A549 (cell line): ENCODE data around the gene PLD5. TPM values are rescaled to one million over a fixed set of nuclear protein-coding genes. Genes with fewer than 3 reads are reported as not detected.
"Not testable (repeated sequence)": the region's sequence is repeated elsewhere in the genome, so short reads cannot be mapped to it uniquely, and the experiment has no call there.

Source experiments
- ATAC-seq, 2 experiments: fragments of 200-7000 bp in 1 of 2; fragments of >200 bp in 1 of 2; cut with Nextera tagmentation in 1 of 2; cut with Tn5 transposase in 1 of 2; 3 replicates each; pipeline versions ENCODE4 v1.8.0 to v1.9.1; 2018 to 2020; ENCODE audit warnings: mild to moderate bottlenecking in 1 of 2, moderate library complexity in 1 of 2
- CTCF ChIA-PET: fragments of 300-600 bp; sonication (Branson Sonifier 250); formaldehyde crosslinking; extraction: SDS; loops from one replicate; lab custom pipeline; 2021; ENCODE audit warnings: antibody characterized with exemption, inconsistent platforms; lab: Yijun Ruan, JAX
- POLR2A ChIA-PET: fragments of 350-600 bp; formaldehyde crosslinking; extraction: SDS; loops from one replicate; lab custom pipeline; 2021; ENCODE audit warnings: antibody characterized with exemption, inconsistent platforms; lab: Yijun Ruan, JAX
- DNase-seq, 2 experiments: peaks; one replicate each; pipeline versions ENCODE4 v3.0.0 to v3.0.0-alpha.2; 2011 to 2016; ENCODE audit warnings: low read depth in 1 of 2, low spot score in 1 of 2
- FAIRE-seq: peaks from 2 replicates; lab custom pipeline; 2011; peaks lifted over from hg19 to GRCh38; lab: Jason Lieb, UNC
- H3K27ac ChIP-seq, 2 experiments: fragments of >200 bp; sonication (Bioruptor Twin); formaldehyde crosslinking; 3 replicates each; pipeline ENCODE4 v1.5.1; 2016 to 2017
- H3K4me1 ChIP-seq: fragments of >200 bp; sonication (Bioruptor Twin); formaldehyde crosslinking; 3 replicates; pipeline ENCODE4 v1.6.1; 2016
- H3K4me2 ChIP-seq: fragments of >200 bp; sonication (Bioruptor Twin); formaldehyde crosslinking; 3 replicates; pipeline ENCODE4 v1.6.1; 2016
- H3K4me3 ChIP-seq: fragments of >200 bp; sonication (Bioruptor Twin); formaldehyde crosslinking; 3 replicates; pipeline ENCODE4 v1.5.1; 2016
- H3K9me3 ChIP-seq: fragments of >200 bp; sonication (Bioruptor Twin); formaldehyde crosslinking; 3 replicates; pipeline ENCODE4 v1.6.1; 2016
- BHLHE40 ChIP-seq: IDR thresholded peaks from 2 replicates; pipeline ENCODE4 v1.6.1; 2012; ENCODE audit warnings: low read depth, low read length, inconsistent platforms
- CBX2 ChIP-seq: fragments of 200-600 bp; sonication (generic); IDR thresholded peaks from 2 replicates; pipeline ENCODE4 v1.6.1; 2016; ENCODE audit warnings: low read depth, mild to moderate bottlenecking, borderline replicate concordance
- CBX8 ChIP-seq: fragments of 200-600 bp; sonication (generic); IDR thresholded peaks from 2 replicates; pipeline ENCODE4 v1.6.1; 2016
- CHD2 ChIP-seq: fragments of 150-350 bp; IDR thresholded peaks from 2 replicates; pipeline ENCODE4 v1.6.1; 2014; ENCODE audit warnings: low read length; ENCODE audit not compliant: partially characterized antibody
- EHMT2 ChIP-seq: fragments of 200-600 bp; sonication (generic); IDR thresholded peaks from 2 replicates; pipeline ENCODE4 v1.6.1; 2016; ENCODE audit warnings: antibody characterized with exemption, low read depth, mild to moderate bottlenecking, moderate library complexity
- HEYL ChIP-seq: fragments of 250-450 bp; sonication (Bioruptor Pico); IDR thresholded peaks from 2 replicates; pipeline ENCODE4 v1.8.0; 2021; ENCODE audit warnings: mild to moderate bottlenecking, moderate library complexity
- HOXB13 ChIP-seq: fragments of 250-450 bp; sonication (Bioruptor Pico); IDR thresholded peaks from 2 replicates; pipeline ENCODE4 v1.5.0; 2020; ENCODE audit warnings: low read depth, mild to moderate bottlenecking, moderate library complexity
- HOXB5 ChIP-seq: fragments of 250-450 bp; sonication (Bioruptor Pico); IDR thresholded peaks from 2 replicates; pipeline ENCODE4 v1.5.0; 2020; ENCODE audit warnings: mild to moderate bottlenecking, moderate library complexity
- MAFK ChIP-seq: fragments of 450-650 bp; IDR thresholded peaks from 2 replicates; pipeline ENCODE4 v1.6.1; 2014; ENCODE audit not compliant: partially characterized antibody
- MAZ ChIP-seq: fragments of 150-350 bp; IDR thresholded peaks from 2 replicates; pipeline ENCODE4 v1.6.1; 2014; ENCODE audit warnings: antibody characterized with exemption, low read depth, low read length, borderline replicate concordance
- POLR2A ChIP-seq: IDR thresholded peaks from 2 replicates; pipeline ENCODE4 v1.6.1; 2012; ENCODE audit warnings: mild to moderate bottlenecking, low read length
- RFX5 ChIP-seq: fragments of 450-650 bp; IDR thresholded peaks from 2 replicates; pipeline ENCODE4 v1.7.1; 2014; ENCODE audit warnings: antibody characterized with exemption, mild to moderate bottlenecking, moderate library complexity
- SMC3 ChIP-seq: fragments of >200 bp; sonication (Bioruptor Twin); formaldehyde crosslinking; IDR thresholded peaks from 3 replicates; pipeline ENCODE4 v1.6.1; 2018; ENCODE audit warnings: inconsistent platforms
- SREBF2 ChIP-seq: fragments of 450-650 bp; IDR thresholded peaks from 2 replicates; pipeline ENCODE4 v1.6.1; 2014; ENCODE audit warnings: mild to moderate bottlenecking, moderate library complexity
- ZFP36 ChIP-seq: fragments of 450-650 bp; IDR thresholded peaks from 2 replicates; pipeline ENCODE4 v1.6.1; 2014; ENCODE audit warnings: borderline replicate concordance; ENCODE audit not compliant: partially characterized antibody
- WGBS: methylation state at CpG from one replicate; pipeline ENCODE4 v1.1.6; 2017; ENCODE audit errors: missing lambda C conversion rate; 5-methylcytosine and 5-hydroxymethylcytosine counted together
- polyA plus RNA-seq, 4 experiments: library from polyadenylated mRNA; depleted of rRNA in 3 of 4; stranded (reverse); fragments of >200 nt; fragmentation: RNase III in 1 of 4; extraction: RNeasy Plus Mini Kit Qiagen cat#74134 plus additional on column Dnase treatment in 1 of 4; gene quantifications; 2 replicates in 3 of 4; 3 replicates in 1 of 4; pipeline ENCODE4 v1.2.3, GENCODE V29; 2011 to 2017
- TF ChIP-seq, protein P1 (sequence below): fragments of 150-350 bp; IDR thresholded peaks from 2 replicates; pipeline ENCODE4 v1.6.1; 2014; ENCODE audit warnings: low read depth, mild to moderate bottlenecking, low read length
- TF ChIP-seq, protein P2 (sequence below): fragments of >200 bp; sonication (Bioruptor Twin); formaldehyde crosslinking; IDR thresholded peaks from 2 replicates; pipeline ENCODE4 v1.6.1; 2016
- TF ChIP-seq, protein P3 (sequence below): fragments of 200-600 bp; sonication (generic); IDR thresholded peaks from 2 replicates; pipeline ENCODE4 v1.6.1; 2016; ENCODE audit warnings: antibody characterized with exemption, mild to moderate bottlenecking, moderate library complexity

PLD5 gene
- polyA plus RNA-seq, 2 of the 4 experiments (the other 2 are of a cell fraction): 1.5 to 1.7 TPM

DNA sequence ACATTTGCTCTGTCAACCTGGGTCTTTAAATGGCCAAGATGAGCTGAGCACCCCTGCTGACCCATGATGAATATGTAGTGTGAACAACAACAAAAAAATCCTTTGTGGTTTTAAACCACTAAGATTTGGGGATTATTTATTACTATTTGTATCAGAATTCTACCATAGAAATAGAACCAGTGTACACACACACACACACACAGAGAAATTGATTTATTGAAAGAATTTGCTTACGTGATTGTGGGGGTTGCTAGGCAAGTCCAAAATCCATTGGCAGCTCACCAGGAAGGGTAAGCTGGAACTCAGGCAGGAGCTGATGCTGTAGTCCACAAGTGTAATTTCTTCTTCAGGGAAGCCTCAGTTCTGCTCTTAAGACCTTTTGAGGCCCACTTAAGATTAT is 443.1 kb downstream of the PLD5 start:
- H3K4me1 ChIP-seq: no peaks in the 10 kb centered on the region
- 80% methylated on average over 1 of the region's 1 CpG for WGBS
- no peaks in the 10 kb centered on the region for H3K9me3 ChIP-seq
- no peak overlapping the region for H3K27ac ChIP-seq
- DNase-seq (no peak), ATAC-seq (no peak)
- POLR2A ChIA-PET: no interaction called here
- H3K4me3 ChIP-seq: no peak overlapping the region
- H3K4me2 ChIP-seq: no peak overlapping the region
- TF ChIP-seq EHMT2 (no peak), HOXB13 (CRISPR knock-in tag) (no peak)
- TF ChIP-seq, all 56 proteins: peak for 0
- CTCF ChIA-PET: no interaction called here
- FAIRE-seq: no peak

DNA sequence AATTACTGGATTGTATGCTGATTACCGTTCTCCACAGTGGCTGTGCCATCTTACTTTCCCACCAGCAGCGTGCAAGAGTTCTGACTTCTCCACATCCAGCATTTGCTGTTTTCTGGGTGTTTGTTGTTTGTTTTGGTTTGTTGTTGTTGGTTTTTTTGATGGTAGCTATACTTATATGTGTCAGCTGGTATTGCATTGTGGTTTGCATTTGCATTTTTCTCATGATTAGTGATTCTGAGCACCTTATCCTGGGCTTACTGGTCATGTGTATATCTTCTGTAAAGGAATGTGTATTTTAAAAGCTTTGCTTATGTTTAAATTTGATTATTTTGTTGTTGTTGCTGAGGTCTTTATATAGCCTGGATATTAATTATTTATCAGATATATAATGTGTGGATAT is 458.7 kb downstream of the PLD5 start:
- peak overlapping the region; percentile 23; the same call in 1 of the 3 replicates for H3K4me2 ChIP-seq
- no peak overlapping the region for H3K27ac ChIP-seq
- H3K9me3 ChIP-seq: no peaks in the 10 kb centered on the region
- no peaks in the 10 kb centered on the region for H3K4me1 ChIP-seq
- DNase-seq: no peak
- 84% methylated on average over 2 of the region's 2 CpGs for WGBS
- CTCF ChIA-PET: no interaction called here
- TF ChIP-seq HOXB5 (CRISPR knock-in tag): no peak
- no peak for TF ChIP-seq MAZ
- no peak for TF ChIP-seq CBX2
- TF ChIP-seq, all 56 proteins: peak for 0
- no peak overlapping the region for H3K4me3 ChIP-seq
- POLR2A ChIA-PET: no interaction called here
- ATAC-seq (no peak), FAIRE-seq (no peak)

DNA sequence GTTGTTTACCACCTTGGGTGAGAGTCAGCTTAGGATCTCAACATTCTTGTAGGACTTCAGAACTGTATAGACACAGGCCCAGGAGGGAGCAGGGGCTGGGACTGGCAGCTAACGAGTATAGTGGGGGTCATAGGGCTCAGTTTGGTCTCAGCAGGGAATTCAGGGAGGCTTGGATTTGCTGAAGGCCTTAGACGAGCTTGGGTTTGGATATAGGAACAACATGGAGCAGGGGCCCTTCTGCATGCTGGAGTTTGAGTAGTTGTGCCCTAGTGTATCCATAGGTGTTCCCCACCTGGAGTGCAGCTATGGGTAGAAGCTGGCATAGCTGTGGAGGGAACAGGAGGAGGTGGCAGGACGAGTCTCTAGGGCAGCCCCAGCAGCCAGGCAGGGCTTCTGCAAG is 462.2 kb downstream of the PLD5 start:
- H3K9me3 ChIP-seq: no peaks in the 10 kb centered on the region
- no peak overlapping the region for H3K27ac ChIP-seq
- FAIRE-seq: no peak
- H3K4me3 ChIP-seq: no peak overlapping the region
- no peak for DNase-seq
- H3K4me1 ChIP-seq: no peaks in the 10 kb centered on the region
- 42% methylated on average over 3 of the region's 3 CpGs for WGBS
- no peak; a peak in 1 of 6 replicates for ATAC-seq
- TF ChIP-seq, protein P1, sequence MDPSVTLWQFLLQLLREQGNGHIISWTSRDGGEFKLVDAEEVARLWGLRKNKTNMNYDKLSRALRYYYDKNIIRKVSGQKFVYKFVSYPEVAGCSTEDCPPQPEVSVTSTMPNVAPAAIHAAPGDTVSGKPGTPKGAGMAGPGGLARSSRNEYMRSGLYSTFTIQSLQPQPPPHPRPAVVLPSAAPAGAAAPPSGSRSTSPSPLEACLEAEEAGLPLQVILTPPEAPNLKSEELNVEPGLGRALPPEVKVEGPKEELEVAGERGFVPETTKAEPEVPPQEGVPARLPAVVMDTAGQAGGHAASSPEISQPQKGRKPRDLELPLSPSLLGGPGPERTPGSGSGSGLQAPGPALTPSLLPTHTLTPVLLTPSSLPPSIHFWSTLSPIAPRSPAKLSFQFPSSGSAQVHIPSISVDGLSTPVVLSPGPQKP: no peak
- no peak for TF ChIP-seq HEYL (CRISPR knock-in tag)
- CTCF ChIA-PET: no interaction called here
- POLR2A ChIA-PET: no interaction called here
- no peak overlapping the region for H3K4me2 ChIP-seq

DNA sequence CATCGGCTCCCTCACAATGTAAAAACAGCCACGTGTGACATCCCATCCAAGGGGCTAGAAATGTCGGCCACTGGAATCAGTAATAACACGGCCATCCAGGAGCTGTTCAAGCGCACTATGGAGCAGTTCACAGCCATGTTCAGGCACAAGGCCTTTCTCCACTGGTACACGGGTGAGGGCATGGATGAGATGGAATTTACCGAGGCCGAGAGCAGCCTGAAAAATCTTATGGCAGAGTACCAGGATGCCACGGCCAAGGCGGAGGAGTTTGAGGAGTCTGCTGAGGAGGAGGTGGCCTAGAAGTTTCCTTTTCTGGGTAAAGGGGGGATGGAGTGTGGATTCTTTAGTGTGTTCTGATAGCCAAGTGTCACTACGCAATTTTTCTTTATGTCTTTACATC is 464.5 kb downstream of the PLD5 start:
- CTCF ChIA-PET: no interaction called here

DNA sequence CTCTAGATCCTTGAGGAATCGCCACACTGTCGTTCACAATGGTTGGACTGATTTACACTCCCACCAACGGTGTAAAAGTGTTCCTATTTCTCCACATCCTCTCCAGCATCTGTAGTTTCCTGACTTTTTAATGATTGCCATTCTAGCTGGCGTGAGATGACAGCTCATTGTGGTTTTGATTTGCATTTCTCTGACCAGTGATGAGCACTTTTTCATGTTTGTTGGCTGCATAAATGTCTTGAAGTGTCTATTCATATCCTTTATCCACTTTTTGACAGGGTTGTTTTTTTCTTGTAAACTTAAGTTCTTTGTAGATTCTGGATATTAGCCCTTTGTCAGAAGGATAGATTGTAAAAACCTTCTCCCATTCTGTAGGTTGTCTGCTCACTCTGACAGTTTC is 465.9 kb downstream of the PLD5 start:
- H3K27ac ChIP-seq, FAIRE-seq, POLR2A ChIA-PET, DNase-seq, H3K4me2 ChIP-seq, H3K9me3 ChIP-seq, H3K4me3 ChIP-seq, CTCF ChIA-PET, ATAC-seq, H3K4me1 ChIP-seq: not testable (repeated sequence)
- WGBS: 44% methylated on average over 4 of the region's 4 CpGs

More for the DNA sequence above, 464.5 kb downstream of the PLD5 start:
- ATAC-seq (no peak), FAIRE-seq (no peak), DNase-seq (no peak)
- Histone ChIP-seq H3K4me3 (no peak overlapping the region), H3K4me2 (no peak overlapping the region), H3K27ac (no peak overlapping the region), H3K4me1 (no peaks in the 10 kb centered on the region), H3K9me3 (no peaks in the 10 kb centered on the region)
- WGBS: 61% methylated on average over 10 of the region's 11 CpGs
- POLR2A ChIA-PET: no interaction called here
- no peak for TF ChIP-seq CHD2
- TF ChIP-seq, protein P2, sequence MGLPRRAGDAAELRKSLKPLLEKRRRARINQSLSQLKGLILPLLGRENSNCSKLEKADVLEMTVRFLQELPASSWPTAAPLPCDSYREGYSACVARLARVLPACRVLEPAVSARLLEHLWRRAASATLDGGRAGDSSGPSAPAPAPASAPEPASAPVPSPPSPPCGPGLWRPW: no peak
- TF ChIP-seq, protein P3, sequence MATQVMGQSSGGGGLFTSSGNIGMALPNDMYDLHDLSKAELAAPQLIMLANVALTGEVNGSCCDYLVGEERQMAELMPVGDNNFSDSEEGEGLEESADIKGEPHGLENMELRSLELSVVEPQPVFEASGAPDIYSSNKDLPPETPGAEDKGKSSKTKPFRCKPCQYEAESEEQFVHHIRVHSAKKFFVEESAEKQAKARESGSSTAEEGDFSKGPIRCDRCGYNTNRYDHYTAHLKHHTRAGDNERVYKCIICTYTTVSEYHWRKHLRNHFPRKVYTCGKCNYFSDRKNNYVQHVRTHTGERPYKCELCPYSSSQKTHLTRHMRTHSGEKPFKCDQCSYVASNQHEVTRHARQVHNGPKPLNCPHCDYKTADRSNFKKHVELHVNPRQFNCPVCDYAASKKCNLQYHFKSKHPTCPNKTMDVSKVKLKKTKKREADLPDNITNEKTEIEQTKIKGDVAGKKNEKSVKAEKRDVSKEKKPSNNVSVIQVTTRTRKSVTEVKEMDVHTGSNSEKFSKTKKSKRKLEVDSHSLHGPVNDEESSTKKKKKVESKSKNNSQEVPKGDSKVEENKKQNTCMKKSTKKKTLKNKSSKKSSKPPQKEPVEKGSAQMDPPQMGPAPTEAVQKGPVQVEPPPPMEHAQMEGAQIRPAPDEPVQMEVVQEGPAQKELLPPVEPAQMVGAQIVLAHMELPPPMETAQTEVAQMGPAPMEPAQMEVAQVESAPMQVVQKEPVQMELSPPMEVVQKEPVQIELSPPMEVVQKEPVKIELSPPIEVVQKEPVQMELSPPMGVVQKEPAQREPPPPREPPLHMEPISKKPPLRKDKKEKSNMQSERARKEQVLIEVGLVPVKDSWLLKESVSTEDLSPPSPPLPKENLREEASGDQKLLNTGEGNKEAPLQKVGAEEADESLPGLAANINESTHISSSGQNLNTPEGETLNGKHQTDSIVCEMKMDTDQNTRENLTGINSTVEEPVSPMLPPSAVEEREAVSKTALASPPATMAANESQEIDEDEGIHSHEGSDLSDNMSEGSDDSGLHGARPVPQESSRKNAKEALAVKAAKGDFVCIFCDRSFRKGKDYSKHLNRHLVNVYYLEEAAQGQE: no peak
- no peak for TF ChIP-seq BHLHE40
- TF ChIP-seq RFX5: no peak
- TF ChIP-seq POLR2A: no peak
- no peak for TF ChIP-seq MAFK
- TF ChIP-seq ZFP36: no peak
- TF ChIP-seq CBX8: no peak
- TF ChIP-seq SREBF2: no peak
- TF ChIP-seq SMC3: no peak

DNA sequence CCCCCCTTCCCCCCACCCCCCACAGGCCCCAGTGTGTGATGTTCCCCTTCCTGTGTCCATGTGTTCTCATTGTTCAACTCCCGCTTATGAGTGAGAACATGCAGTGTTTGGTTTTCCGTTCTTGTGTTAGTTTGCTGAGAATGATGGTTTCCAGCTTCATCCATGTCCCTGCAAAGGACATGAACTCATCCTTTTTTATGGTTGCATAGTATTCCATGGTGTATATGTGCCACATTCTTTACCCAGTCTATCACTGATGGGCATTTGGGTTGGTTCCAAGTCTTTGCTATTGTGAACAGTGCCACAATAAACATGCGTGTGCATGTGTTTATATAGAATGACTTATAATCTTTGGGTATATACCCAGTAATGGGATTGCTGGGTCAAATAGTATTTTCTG is 466.3 kb downstream of the PLD5 start:
- H3K4me3 ChIP-seq, H3K4me1 ChIP-seq, FAIRE-seq, ATAC-seq, H3K27ac ChIP-seq, POLR2A ChIA-PET, CTCF ChIA-PET, DNase-seq, H3K9me3 ChIP-seq, H3K4me2 ChIP-seq: not testable (repeated sequence)
- WGBS: 90% methylated on average over 3 of the region's 3 CpGs
